ENCODE measurements around the gene HTRA3.

DNA sequence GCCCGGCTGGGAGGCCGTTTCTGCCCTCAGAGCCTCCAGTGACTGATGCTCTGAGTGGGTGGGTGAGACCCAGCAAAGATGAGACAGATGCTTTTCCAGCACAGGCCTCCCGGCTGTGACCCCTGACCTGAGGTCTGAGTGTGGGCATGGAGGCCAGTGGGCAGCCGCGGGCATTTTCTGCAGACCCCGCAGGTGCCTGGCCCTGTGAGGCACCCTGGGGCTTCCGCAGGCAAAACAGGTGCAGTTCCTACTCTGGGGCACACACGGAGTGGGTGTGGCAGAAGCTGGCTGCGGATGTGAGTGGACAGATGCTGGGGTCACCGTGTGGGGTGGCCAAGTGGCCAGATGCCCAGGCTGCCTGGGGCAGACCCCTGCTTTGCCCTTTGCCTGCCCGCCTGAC, 14.8 kb downstream of the HTRA3 start:
- TF ChIP-seq, protein P1, sequence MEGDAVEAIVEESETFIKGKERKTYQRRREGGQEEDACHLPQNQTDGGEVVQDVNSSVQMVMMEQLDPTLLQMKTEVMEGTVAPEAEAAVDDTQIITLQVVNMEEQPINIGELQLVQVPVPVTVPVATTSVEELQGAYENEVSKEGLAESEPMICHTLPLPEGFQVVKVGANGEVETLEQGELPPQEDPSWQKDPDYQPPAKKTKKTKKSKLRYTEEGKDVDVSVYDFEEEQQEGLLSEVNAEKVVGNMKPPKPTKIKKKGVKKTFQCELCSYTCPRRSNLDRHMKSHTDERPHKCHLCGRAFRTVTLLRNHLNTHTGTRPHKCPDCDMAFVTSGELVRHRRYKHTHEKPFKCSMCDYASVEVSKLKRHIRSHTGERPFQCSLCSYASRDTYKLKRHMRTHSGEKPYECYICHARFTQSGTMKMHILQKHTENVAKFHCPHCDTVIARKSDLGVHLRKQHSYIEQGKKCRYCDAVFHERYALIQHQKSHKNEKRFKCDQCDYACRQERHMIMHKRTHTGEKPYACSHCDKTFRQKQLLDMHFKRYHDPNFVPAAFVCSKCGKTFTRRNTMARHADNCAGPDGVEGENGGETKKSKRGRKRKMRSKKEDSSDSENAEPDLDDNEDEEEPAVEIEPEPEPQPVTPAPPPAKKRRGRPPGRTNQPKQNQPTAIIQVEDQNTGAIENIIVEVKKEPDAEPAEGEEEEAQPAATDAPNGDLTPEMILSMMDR (IDR thresholded peaks at IDR 0.05) = no peak
- TF ChIP-seq POLR2A (IDR thresholded peaks at IDR 0.05) = no peak

All from uterus (tissue), 2 donors.